Kasumi-1 (cell line): ENCODE measurements around the gene TOR2A.
"Not testable (repeated sequence)": the region's sequence is repeated elsewhere in the genome, so short reads cannot be mapped to it uniquely, and the experiment has no call there.

Source experiments
- DNase-seq, 2 experiments: peaks; one replicate each; lab custom pipeline; 2025; lab: John Stamatoyannopoulos, UW

The TOR2A gene

DNA sequence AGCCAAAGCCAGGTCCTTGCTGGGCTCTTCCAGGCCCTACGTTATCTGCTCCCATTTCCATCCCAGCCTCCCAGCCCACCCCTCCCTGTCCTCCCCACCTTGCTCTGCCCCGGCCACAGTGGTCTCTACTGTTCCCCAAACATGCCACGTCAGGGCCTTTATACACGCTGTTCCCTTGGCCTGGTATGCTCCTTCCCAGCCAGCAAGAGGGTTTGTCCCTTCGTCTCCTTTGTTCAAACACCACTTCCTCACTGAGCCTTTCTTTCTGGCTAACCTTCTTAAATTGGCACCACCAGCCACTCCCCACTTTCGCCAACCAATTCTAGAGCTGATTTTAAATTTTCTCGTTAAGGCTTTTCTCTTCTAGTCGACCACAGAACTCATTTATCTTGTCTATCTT lies 33.6 kb upstream of the TOR2A start:
- no peak for DNase-seq

DNA sequence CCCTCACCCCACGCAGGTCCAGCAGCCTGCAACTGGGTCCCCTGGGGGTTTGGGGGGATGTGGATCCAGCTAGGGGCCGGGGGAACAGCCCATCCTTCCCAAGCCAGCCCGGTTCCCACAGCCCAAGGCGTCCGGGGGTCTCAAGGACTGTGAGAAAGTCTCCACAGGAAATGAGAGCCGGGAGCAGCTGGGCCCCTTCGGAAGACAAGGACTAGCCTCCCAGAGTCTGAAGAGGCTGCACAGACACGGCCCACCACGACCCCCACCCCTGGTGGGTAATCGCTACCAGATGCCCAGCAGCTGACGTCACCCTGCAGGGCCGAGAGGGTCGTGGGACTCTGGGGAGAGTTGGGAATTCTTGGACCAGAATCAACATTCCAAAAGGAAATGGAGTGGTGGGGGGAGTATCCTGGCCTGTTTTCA lies 32.8 kb upstream of the TOR2A start:
- no peak for DNase-seq

DNA sequence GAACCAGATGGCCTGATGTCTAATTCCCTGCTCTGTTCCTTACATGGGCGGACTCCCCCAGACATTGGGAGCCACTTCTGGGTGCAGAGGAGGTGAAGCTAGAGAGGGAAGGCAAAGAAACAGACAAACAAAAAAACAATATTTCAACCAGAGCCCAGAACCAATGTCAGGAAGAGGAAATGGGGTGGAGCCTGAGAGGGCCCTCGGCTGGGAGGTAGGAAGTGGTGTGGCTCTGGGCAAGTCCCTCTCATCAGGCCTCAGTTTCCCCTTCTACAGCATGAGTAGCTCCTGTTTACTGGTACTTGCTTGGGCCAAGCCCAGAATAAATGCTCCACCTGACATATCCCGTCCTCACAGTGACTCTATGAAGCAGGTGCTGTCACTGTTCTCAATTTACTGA lies 32.3 kb upstream of the TOR2A start:
- no peak for DNase-seq

DNA sequence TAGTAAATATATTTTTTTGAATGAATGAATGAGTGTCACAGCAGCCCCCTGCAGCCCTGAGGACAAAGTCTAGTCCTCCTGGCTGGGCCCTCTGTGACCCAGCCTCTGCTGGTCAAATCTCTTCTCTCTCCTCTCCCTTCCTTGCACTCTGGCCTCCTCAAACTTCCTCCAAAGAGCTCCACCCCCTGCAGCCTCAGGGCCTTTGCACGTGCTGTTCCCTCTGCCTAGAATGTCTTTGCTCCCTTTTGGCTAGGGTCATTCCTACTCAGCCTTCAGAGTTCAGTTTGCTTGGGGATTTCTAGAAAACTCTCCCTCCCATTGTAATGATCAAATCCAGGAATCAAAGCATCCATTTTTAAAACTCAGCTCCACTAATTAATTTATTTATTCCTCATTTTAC lies 30.3 kb upstream of the TOR2A start:
- no peak for DNase-seq

DNA sequence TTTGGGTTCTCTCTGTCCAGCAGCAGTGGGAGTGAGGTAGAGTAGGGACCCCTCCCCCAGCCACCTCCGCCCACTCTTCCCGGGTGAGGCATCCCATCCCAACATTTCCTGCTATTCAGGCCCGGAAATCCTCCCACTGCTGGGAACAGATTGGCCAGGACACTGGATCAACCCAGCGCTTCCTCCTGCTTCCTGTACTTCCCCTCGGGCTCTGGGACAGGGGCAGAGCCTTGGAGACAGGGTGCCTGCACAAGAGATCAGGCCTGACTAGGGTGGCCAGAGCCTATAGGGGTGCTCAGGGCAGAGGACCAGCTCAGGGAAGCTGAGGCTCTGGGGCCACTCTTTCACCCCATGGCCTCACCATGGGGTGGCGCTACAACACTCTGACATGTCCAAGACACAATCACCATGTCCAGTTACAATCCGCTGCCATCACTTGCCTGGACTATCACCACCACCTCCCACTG lies 28.9 kb upstream of the TOR2A start:
- peak in 1 of 2 experiments; percentile 12 for DNase-seq

DNA sequence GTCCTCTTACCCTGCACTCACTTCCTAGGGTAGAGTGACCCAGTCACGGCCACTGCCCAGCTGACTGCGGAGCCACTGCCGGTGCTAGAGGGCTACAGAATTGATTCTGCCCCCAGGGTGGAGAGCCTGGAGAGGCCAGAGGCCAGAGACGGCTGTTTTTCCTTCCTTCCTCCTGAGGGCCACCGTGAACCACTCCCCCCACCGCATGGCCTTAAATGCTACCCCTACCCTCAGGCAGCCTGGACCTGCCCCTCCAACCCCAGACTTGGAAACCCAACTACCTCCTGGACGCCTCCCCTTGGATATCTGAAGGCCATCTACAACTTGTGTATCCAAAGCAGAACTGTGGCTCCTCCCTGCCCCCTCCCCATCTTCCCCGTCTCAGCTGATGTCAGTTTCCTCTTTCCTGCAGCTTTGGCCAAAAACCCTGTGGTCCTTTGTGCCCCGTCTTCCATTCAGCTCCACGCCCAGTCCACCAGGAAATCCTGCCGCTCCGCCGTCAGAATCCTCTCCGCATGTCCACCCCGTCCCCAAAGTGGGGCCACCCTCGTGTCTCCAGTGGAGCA lies 27.1 kb upstream of the TOR2A start:
- DNase-seq, result peak; percentile 22 to 23

DNA sequence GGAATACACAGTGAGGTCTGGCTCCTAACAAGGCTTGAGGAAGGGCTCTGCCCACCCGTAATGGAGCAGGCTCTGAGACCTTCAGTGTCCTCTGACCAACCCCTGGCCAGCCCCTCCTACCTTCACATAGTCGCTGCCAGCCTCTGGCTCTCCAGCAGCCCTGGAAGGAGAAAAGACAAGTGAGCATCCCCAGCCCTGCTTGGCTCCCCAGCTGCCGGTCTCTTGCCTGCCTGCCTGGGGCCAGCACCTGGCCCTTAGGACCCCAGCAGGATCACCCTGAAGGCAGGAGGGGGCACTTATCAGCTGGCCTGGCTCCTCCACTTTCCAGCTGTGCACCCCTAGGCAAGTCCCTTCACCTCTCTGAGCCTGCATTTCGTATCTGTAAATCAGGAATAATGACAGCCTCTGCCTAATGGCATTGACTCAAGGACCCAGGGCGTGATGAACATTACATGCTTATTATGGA lies 26.4 kb upstream of the TOR2A start:
- no peak for DNase-seq

DNA sequence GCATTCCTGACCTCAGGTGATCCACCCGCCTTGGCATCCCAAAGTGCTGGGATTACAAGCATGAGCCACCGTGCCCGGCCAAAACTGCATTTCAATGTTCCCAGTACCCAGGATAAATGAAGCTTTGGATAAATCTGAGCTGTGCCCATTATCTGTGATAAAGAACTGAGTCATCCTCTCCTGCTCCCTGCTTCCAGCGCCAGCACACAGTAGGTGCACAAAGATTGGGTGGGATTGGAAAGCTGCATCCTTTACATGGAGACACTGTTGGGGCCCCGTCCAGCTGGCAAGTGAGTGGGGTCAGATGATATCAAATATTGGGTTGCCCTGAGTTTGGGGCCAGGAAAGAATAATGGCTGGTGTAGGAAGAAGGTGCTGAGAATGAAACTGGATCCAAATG lies 26.0 kb upstream of the TOR2A start:
- no peak for DNase-seq

DNA sequence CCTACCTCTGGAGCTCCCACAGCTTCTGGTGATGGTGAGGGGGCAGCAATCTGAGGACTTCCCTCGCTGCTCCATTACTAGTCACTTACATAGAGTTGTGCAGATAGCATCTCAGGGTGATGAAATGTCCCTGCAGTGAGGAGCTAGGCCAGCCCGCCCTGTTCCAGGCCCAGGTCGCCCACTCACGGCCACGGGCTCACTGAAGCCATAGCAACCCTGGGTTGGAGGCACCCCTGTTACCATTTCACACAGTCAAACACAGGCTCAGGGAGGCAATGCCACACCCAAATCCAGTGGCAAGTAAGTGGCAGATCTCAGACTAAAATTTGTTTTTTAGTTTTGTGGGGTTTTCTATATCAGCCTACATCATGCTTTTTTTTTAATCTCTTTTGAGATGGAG lies 23.7 kb upstream of the TOR2A start:
- no peak for DNase-seq

DNA sequence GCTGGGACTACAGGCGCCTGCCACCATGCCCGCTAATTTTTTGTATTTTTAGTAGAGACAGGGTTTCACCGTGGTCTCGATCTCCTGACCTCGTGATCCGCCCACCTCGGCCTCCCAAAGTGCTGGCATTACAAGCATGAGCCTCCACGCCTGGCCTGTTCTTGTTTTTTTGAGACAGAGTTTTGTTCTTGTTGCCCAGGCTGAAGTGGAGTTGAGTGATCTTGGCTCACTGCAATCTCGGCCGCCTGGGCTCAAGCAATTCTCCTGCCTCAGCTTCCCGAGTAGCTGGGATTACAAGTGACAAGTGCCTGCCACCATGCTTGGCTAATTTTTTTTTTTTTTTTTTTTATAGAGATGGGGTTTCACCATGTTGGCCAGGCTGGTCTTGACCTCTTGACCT lies 21.7 kb upstream of the TOR2A start:
- DNase-seq, result not testable (repeated sequence)

DNA sequence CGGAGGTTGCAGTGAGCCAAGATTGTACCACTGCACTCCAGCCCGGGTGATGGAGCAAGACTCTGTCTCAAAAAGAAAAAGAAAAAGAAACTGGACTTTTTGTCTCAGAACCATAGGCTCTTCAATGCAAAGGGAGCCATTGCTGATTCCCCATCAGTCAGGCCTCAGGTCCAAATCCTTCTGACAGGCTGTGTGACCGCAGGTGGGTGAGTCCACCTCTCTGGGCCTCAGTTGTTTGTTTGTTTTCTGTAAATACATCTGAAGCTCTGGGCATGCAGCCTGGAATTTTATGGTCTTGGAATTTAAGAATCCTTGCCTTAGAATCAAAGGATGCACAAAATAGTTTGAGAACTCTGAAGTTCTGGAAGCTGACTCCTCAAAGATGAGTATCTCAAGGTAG lies 21.1 kb upstream of the TOR2A start:
- no peak for DNase-seq

DNA sequence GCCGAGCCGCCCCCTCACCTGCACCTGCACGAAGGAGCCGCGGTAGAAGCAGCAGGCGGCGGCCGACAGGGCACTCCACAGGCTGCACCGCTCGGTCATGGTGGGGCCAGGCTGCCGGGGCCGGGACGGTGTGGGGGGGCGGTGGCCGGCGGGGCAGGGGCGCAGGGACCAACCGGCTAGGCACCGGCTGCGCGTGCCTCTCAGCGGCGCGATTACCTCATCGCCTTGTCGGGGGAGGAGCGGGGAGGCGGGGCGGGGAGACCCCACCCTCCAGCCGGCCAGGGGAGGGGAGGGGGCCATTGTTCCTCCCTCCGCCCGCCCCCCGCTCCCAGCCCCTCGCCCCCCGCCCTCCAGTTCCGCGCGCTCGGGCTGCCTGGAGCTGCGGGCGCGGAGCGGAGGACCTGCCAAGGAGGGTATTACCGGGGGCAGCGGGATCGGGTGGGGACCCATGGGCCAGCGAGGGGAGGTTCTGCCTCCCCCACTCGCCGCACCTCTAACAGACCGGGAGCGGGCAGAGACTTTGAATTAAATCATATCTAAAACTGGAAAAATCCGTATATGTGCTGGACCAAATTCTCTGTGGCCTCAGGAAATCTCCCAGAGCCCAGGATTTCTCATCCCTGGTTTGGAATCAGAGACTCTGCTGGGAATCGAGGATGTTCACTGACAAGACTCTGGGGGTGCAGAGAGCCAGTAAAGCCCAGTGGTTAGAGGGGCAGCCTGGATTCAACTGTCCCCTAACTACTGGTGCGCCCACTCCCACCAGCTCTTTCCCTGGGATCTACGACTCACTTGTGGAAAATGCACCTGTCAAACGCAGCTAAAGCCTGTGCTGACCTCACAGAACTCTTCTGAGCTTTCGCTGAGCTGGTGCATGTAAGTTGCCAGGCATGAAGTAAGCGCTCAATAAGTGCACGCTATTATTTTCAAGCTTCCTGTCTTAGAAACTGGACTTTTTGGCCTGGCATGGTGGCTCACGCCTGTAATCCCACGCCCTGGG lies 20.3 kb upstream of the TOR2A start:
- no peak for DNase-seq

DNA sequence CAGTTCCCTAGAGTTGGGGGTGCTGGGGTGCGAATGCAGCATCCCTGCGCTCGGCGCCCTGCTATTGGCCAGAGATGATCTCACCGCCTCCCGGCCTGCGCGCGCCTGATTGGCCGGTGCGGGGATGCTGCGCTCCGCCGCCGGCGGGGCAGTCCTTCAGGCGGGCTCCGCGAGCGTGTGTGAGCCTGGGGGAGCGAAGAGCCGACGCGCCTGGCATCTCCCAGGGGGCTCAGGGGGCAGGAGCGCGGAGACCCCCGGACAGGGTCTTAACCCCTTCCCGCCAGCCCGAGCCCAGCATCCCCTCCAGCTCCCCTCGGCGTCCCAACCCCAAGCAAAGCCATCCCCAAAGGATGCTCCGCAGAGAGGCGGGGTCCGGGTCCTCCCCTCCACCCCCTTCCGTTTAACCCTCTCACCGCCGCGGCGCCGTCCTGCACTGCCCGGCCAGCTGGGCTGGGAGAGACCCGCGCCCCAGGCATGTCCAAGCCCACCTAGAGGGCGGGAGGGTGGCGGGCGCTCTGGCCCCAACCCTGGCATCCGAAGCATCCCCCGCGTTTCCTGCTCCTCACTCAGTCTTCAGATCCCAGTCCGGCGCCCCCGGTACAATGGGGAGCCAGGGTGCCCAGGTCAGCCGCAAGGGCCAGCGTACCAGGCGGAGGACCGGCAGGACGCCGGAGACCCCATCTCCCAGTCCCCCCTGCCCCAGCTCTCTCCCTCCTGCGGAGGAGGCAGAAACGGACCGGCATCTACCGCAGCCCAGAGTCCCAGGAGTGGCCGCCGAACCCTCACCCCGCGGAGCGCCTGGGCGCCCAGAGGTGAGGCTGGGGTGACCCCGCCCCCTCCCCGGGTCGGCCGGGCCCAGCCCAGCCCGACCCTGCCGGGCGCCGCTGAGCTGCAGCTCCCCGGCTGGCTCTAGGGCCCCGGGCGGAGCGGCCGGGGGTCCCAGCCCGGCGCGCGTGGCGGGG lies 19.3 kb upstream of the TOR2A start:
- no peak for DNase-seq

DNA sequence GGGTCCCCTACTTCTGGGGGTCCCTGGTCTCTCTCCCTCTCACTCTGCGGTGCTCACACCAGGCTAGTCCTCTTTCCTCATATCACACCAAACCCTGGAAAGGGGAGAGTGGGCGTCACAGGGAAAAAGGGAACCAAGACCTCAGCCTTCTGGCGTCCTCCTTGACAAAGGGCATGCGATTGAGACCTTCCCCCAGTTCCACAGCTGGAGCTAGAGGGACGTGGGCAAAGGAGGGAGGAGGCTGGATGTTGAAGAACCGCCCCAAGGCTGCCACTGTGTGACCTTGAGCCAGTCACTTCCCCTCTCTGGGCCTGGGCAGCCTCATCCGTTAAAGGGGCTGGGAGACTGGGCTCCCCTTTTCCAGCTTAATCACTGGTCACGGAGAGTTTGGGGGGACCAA lies 18.5 kb upstream of the TOR2A start:
- DNase-seq, result no peak

DNA sequence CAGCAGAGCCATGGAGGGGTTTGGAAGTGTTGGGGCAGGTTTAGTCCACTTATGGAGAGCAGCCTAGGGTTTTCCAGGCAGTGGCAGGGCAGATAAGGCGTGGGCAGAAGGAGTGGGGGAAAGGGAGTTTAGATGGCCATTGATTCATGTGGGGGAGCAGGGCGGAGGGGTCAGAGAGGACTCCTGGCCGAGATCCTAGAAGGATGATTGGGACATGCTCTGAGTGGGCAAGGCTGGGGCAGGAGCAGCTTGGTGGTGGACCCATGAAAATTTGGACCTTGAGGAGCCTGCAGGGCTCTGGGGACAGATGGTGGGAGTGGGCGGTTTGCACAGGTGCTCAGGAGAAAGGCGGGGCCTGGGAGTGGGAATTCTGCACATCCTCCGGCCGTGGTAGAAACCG lies 18.1 kb upstream of the TOR2A start:
- no peak for DNase-seq

DNA sequence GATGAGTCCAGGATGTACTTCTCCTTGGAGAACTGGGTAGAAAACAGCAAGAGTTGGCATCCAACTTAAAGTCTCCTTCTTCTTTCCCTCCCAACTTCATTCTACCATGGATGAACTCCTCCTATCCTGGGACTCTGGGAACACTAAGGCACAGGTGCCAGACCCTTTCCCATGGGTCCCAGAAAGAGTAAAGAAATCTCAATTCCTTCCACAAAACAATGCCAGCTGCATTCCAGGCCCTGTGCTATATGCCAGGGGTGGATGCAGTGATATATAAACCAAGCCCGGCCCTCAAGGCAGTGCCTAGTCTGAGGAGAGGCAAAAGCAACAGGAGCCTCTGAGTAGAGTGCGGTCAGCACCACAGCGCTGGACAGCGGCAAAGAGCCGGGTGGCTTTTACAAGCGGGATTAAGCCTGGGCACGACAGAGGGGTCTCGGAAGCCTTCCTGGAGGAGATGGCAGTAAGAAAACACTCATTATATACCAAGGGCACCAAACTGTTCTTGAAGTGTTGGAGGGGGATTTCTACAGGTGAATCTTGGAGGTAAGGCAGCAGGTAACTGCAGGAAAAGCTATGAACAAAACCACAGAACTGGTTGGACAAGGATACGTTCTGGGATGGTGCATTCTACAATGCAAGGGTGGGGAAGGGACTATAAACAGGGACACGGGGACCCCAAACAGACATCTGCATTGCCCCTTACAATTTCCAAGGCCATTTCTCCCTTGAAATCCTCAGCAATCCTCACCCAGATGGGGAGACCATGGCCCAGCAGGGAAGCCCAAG lies 16.4 kb upstream of the TOR2A start:
- DNase-seq, result peak in 1 of 2 experiments; percentile 17

DNA sequence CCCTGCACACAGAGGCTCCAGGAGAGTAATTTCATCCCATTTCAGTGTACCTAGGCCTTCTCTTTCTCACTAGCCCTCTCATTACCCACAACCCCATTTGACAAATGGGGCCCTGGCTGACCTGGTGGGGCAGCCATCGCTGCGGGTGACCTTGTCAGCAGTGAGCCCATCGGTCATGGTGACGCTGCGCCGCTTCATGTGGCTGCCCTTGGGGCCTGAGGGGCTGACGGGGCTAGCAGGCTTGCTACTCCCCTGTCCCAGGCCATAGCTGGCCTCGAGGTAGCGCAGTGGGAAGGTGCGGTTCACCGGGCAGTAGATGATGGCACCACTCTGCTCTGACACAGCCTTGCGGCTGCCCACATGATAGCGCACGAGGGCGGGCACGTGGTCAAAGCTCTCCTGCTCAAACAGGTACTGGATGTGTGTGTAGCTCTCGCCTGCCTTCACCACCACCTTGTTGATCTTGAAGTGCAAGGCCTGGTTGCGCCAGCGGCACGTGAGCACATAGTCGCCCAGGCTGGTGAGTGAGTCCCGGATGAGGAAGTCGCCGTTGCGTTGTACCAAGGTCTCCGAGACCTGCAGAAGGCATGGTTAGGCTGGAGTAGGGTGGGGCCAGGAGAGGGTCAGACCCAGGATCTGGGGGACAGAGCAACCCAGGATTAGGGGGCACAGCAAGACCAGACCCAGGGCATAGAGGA lies 14.1 kb upstream of the TOR2A start:
- DNase-seq, result no peak

DNA sequence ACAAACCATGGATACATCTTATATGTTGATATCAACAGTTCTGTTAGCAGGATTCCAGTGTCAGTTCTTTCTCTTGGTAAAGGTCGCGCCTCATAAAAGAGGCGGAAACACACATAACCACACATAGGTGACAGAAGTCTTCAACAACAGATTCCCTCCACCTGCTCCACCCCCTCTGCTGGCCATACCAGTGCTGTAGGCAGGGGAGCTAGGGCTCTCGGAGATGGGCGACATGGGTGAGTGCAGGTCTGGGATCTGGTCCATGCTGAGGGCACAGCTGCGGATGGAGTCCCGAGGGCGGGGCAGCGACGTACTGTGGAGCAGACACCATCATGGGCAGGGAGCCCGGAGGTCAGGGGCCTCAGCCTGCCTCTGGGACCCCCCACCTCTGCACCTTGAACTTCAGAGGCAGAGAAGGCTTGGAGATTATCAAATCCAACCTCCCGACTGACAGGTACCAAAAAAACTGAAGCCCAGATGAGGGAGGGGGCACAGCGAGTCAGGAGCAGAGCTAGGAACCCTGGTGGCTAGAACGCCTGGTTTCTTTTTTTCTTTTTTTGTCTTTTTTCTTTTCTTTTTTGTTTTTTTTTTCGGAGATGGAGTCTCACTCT lies 12.0 kb upstream of the TOR2A start:
- no peak for DNase-seq

DNA sequence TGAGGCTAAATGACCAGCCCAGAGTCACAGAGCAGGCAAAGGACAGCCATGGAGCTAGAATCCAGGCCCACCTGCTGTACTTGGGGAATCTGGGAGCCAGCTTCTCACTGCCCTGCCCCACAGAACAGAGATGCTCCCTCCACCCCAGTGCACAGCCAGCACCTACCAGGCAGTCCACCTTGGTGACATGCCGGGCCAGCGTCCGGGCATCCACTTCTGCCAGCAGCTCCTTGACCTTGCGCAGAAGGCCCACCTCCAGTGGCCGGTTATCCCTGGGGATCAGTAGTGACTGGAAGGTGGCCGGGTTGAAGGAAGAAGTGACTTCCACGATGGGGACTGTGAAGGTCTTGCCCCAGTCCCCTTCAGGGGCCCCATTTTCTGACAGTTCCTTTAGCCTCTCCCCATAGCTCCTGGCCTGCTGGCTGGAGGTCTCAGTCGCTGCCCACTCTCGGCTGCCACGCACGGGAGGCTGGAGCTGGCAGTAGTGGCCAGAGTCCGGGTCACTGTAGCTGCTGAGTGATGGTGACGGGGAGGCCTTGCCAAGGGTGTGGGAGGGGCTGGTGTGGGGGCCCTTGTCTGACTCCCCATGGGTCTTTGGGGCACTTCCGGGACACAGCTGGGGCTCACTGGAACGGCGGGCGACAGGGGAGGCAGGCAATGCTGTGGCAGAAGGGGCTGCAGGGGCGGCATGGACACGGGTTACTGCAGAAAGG lies 9.5 kb upstream of the TOR2A start:
- DNase-seq, result no peak
